HG03571 (cell line): ENCODE measurements around the gene TNK2.
"Not testable (repeated sequence)": the region's sequence is repeated elsewhere in the genome, so short reads cannot be mapped to it uniquely, and the experiment has no call there.

Source experiments
- ATAC-seq: cut with Tn5 transposase; IDR thresholded peaks from one replicate; pipeline ENCODE4 v1.9.1; 2021; ENCODE audit not compliant: unreplicated experiment

TNK2 gene

GRCh38 chr3:195907934-195908693 is at the start of gene TNK2:
TNK2 (minus strand) TSS chr3:195908551; CDS start chr3:195888588, 19,963 bp downstream.
- no peak for ATAC-seq

DNA sequence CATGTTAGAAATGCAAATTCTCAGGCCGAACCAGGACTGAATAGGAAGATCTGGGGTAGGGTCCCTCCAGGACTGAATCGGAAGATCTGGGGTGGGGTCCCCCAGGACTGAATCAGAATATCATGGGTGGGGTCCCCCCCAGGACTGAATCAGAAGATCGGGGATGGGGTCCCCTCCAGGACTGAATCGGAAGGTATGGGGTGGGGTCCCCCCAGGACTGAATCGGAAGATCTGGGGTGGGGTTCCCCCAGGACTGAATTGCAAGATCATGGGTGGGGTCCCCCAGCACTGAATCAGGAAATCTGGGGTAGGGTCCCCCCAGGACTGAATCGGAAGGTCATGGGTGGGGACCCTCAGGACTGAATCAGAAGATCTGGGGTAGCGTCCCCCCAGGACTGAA is 48.2 kb upstream of the TNK2 start:
- no peak for ATAC-seq

GRCh38 chr3:195955416-195955841 is 47.1 kb upstream of the TNK2 start:
- ATAC-seq: not testable (repeated sequence)

GRCh38 chr3:195954752-195955119 is 46.4 kb upstream of the TNK2 start:
- ATAC-seq: peak; percentile 46

DNA sequence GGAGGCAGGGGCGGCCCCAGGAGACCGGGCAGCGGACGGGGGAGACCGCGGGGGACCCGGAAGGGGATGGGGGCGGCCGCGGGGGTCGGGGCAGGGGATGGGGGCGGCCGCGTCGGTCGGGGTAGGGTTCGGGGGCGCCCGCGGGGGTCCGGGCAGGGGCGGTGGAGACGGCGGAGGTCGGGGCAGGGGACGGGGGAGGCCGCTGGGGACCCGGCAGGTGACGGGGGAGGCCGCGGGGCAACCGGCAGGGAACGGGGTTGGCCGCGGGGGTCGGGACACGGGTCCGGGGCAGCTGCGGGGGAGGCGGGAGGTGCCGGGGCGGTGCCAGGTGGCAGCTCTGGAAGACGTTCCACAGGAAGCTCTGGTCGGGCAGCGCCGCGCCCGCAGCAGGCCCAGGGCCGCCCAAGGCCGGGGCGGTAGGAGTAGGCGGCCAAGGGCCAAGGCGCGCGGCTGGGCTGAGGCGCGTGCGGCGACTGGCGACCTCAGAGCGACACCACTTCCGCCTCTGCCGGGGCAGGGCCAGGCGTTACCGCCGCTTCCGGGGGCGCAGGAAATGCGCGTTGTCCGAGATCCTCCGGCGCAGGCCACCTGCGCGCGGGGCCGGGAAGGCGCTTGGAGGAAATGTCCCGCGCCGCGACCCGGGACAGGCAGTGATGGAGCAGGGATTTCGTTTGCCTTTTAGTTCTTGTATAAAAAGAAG is 45.9 kb upstream of the TNK2 start:
- peak; percentile 98 for ATAC-seq

DNA sequence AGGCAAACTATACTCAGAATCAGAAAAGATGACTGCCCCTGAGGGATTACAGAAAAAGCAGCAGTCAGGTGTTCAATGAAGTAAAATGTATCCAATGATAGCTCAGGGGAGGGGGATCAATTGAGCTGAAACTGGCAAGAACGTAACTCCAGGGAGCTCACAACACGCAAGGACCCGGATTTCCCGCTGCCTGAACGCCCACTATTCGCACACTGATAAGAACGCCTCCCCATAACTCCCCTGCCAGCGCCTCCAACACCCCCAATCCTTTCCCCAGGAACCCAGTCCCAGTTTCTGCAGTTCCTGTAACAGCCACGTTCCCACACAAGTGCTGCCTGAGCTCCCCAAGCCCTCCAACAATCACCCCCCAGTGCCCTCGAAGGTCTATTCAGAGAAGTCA is 44.2 kb upstream of the TNK2 start:
- not testable (repeated sequence) for ATAC-seq

DNA sequence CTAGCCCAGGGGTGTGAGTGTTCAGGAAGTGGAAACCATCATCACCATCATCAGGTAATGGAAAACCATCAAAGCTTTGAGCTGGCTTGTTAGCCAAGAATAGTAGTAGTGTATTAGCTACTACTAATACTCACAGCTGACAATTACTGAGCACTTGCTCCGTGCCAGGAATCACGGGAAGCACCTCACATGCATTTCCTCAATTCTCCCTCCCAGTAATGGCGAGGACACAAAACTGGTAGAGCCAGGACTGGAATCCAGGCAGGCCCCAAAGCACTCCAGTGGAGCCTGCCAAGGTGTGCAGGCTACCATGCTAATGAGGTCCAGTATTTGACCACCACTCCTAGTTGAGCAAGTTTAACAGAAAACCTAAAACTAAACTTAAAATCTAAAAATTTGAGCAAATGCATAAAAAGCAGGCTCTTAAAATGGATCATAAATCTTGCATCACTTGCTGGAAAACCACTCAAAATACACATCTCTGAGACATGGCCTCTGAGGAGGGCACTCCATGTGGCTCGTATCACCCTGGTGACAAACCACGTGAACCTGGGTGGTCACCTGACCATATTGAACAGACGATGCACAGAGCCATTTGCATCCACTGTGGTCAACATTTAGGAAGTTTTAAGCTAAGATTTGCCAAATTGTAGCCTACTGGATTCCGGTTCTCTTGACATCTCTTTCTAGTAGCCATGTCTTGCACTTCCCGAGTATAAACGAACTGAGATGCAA is 43.3 kb upstream of the TNK2 start:
- ATAC-seq: not testable (repeated sequence)

DNA sequence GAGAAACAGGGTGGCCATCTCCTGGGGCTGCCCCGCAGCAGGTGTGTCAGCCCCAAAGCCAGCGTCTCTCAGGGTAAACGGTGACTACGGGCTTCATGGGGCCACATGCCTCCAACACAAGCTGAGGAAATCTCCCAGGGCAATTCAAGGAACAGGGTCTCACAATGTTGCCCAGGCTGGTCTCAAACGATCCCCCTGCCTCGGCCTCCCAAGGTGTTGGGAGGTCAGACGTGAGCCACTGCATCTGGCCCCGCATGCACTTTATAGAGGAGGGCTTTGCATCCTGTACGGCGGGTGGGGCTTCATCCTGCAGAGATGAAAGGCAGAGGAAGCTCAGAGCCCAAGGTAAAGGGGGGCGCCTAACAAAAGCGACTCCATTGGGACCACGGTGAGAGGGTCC is 42.4 kb upstream of the TNK2 start:
- not testable (repeated sequence) for ATAC-seq

GRCh38 chr3:195950164-195950563 is 41.8 kb upstream of the TNK2 start:
- not testable (repeated sequence) for ATAC-seq

- ATAC-seq: not testable (repeated sequence)
Observed at GRCh38 chr3:195946910-195947699, 38.8 kb upstream of the TNK2 start.

GRCh38 chr3:195941265-195941815 is 33.0 kb upstream of the TNK2 start:
- not testable (repeated sequence) for ATAC-seq

GRCh38 chr3:195940806-195941205 is 32.5 kb upstream of the TNK2 start:
- not testable (repeated sequence) for ATAC-seq

- not testable (repeated sequence) for ATAC-seq
Observed at GRCh38 chr3:195939526-195940470, 31.4 kb upstream of the TNK2 start.

DNA sequence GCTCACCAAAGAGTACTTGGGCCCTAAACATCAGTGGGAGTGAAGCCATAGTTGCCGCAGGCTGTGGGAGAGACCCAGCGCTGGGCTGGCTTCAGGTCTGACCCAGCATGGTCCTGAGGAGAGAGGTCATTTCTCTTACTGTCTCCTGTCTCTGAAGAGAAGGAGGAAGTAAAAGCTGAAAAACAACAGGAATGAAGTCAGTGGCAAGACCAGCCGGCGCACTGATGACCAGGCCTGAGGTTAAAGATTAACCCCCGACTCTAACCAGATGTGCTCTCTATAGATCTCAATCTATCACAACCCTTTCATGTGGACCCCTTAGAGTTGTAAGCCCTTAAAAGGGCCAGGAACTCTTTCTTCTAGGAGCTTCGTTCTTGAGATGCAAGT is 24.7 kb upstream of the TNK2 start:
- ATAC-seq: not testable (repeated sequence)

DNA sequence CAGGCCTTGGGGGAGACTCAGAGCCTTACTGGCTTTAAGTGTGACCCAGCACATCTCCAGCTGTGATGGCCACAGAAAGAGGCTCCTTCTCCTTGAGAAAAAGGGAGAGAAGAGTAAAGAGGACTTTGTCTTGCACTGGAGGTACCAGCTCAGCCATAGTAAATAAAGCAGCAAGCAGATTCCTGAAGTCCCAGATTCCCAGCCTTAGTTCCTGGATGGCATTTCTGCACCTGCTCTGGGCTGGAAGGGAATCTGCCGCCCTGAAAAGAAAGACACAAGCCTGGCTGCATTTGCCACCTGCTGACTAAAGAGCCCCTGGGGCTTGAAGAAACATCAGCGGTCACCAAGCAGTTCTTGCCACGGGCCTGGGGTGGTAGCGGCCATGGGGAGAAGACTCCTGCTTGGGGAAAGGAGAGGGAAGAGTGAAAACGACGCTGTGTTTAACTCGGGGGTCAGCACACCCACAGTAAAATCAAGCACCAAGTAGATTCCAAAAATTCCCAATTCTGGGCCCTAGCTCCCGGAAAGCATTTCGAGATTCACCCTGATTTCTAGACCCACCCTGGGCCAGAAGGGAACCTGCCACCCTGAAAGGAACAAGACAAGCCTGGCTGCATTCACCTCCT is 24.2 kb upstream of the TNK2 start:
- no peak for ATAC-seq

GRCh38 chr3:195931582-195932273 is 23.4 kb upstream of the TNK2 start:
- ATAC-seq: no peak

DNA sequence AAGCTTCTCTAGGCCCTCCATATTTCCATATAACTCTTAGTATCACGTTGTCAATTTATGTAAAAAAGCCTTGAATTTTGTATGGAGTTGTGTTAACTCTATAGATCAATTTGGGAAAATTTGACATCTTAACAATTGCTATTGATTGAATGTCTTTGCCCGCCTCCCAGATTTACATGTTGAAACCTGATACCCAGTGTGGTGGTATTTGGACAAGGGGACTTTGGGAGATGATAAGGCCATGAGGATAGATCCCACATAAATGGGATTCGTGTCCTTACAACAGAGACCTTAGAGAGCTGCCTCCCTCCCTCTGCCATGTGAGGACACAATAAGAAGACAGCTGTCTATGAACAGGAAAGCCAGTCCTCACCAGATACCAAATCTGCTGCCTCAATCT is 21.1 kb upstream of the TNK2 start:
- ATAC-seq: no peak

GRCh38 chr3:195921334-195921791 is 13.0 kb upstream of the TNK2 start:
- ATAC-seq: no peak
